CD1c-positive myeloid dendritic cell (primary cell): ENCODE data around the gene SMO.

Source experiments
- DNase-seq: peaks from one replicate; pipeline ENCODE4 v3.0.0-alpha.2; 2016; ENCODE audit errors: extremely low spot score

The SMO gene

GRCh38 chr7:129188372-129188891, at the start of gene SMO:
Gene SMO, plus strand, starts transcription at chr7:129188633. Its CDS starts 519 bp downstream, at chr7:129189152.
- no peak for DNase-seq

- DNase-seq, result no peak
These were observed 44.7 kb upstream of the SMO start for GRCh38 chr7:129143724-129144094.

- peak; percentile 82 for DNase-seq
These were observed 44.2 kb upstream of the SMO start, which contains the start of gene TSPAN33 for GRCh38 chr7:129144095-129144833. Gene TSPAN33, plus strand, starts transcription at chr7:129144707. Its CDS starts 274 bp downstream, at chr7:129144981.

- no peak for DNase-seq
These were observed 43.4 kb upstream of the SMO start for GRCh38 chr7:129144834-129145668.

- DNase-seq, result no peak
These were observed 42.0 kb upstream of the SMO start for GRCh38 chr7:129146237-129146979.

- DNase-seq, result peak; percentile 71
These were observed 40.7 kb upstream of the SMO start for GRCh38 chr7:129147731-129148130.

- peak; percentile 49 for DNase-seq
These were observed 38.9 kb upstream of the SMO start for GRCh38 chr7:129149511-129149910.

- DNase-seq, result peak; percentile 42
These were observed 38.0 kb upstream of the SMO start for GRCh38 chr7:129150199-129150996.

GRCh38 chr7:129157651-129158050, 30.8 kb upstream of the SMO start:
- no peak for DNase-seq

GRCh38 chr7:129159539-129159938, 28.9 kb upstream of the SMO start:
- no peak for DNase-seq

- no peak for DNase-seq
These were observed 28.1 kb upstream of the SMO start for GRCh38 chr7:129160161-129160905.

GRCh38 chr7:129161524-129162225, 26.8 kb upstream of the SMO start:
- no peak for DNase-seq

GRCh38 chr7:129162732-129163131, 25.7 kb upstream of the SMO start:
- no peak for DNase-seq

- DNase-seq, result peak; percentile 65
These were observed 24.4 kb upstream of the SMO start for GRCh38 chr7:129163875-129164544.

GRCh38 chr7:129166745-129167144, 21.7 kb upstream of the SMO start:
- no peak for DNase-seq

- DNase-seq, result no peak
These were observed 20.6 kb upstream of the SMO start for GRCh38 chr7:129167817-129168216.

- no peak for DNase-seq
These were observed 20.0 kb upstream of the SMO start for GRCh38 chr7:129168231-129169021.

GRCh38 chr7:129169171-129169671, 19.2 kb upstream of the SMO start:
- DNase-seq, result no peak
